HG03457 (cell line): Measurements from ENCODE around the gene AKAP1.
"Not testable (repeated sequence)": the region's sequence is repeated elsewhere in the genome, so short reads cannot be mapped to it uniquely, and the experiment has no call there.

Experiments
- ATAC-seq: cut with Tn5 transposase; IDR thresholded peaks from one replicate; pipeline ENCODE4 v1.9.1; 2021; ENCODE audit warnings: moderate number of reproducible peaks; ENCODE audit not compliant: unreplicated experiment

The AKAP1 gene

DNA sequence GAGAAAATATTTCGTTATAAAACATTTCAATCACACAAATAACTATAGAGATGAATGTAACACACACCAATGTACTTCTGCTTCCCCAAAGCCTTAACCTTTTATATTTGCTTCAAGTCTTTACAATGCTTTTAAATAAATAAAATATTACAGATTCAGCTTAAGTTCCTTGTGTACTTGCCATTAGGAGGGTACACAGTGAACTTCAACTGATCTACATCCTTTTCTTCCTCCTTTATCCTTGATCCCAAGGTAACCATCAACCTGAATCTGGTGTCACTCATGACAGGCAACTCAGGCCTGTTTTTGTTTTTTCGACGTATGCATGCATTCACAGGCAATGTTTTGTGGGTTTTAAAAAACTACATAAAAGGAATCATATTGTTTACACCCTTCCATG lies 9.3 kb upstream of the AKAP1 start:
- ATAC-seq: no peak

DNA sequence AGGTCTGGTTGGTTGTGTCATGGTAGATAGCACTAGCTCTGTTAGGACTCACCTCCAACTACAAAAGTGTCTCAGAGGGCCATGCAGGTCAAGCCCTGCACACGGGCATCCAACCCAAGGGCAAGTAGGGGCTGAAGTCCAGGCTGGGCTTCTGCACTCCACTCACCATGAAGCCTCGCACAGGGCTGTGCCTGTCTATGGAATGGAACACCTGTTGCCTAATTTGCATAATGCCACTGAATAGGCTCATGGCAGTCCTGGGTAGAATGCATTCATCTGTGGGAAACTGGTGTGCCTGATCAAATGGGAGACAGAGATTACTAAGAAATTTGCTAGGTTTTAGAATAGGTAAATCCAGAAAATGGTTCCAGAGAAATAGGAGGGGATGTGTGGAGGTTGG lies 8.0 kb upstream of the AKAP1 start:
- ATAC-seq: no peak

DNA sequence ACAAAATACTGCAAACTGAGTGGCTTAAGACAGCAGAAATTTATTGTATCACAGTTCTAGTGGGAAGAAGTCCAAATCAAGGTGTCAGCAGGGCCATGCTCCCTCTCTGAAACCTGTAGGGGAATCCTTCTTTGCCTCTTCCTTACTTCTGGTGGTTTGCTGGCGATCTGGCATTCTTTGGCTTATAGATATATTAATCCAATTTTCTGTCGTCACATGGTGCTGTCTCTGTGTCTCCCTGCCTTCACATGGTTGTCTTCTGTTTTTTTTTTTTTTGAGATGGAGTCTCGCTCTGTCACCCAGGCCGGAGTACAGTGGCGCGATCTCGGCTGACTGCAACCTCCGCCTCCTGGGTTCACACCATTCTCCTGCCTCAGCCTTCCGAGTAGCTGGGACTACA lies 6.8 kb upstream of the AKAP1 start:
- no peak for ATAC-seq

DNA sequence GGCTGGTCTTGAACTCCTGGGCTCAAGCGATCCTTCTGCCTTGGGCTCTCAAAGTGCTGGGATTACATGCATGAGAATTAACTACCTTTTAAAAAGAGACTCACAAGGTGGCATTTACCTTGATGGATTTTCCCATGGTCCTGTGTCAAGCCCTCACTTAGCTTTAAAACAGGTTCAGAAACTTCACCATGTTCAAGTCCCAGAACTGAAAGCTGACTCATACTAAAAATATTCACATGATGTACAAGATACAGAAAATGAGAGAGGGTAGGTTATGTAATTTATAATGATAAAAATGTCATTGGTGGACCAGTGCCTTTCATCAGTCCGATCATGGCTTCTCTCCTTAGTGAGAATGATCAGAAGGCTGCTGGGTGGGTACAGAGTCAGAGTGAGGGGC lies 4.3 kb upstream of the AKAP1 start:
- no peak for ATAC-seq

DNA sequence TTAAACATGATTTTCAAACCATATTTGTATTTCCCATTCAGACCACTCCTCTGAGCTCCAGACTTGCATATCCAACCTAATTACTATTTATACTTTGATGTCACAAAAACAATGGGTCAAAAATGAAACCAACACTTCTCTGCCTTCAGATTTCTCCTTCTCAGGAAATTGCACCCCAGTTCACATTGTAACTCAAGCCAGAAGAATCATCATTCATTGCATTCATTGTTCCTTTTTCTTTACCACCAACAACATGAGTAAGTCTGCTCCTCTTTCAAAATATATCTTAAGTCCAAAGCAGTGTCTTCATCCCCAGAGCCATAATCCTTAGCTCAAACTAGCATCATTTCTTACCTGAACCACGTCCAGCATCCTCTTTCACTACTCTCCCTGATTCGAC lies 2.6 kb upstream of the AKAP1 start:
- ATAC-seq: no peak

DNA sequence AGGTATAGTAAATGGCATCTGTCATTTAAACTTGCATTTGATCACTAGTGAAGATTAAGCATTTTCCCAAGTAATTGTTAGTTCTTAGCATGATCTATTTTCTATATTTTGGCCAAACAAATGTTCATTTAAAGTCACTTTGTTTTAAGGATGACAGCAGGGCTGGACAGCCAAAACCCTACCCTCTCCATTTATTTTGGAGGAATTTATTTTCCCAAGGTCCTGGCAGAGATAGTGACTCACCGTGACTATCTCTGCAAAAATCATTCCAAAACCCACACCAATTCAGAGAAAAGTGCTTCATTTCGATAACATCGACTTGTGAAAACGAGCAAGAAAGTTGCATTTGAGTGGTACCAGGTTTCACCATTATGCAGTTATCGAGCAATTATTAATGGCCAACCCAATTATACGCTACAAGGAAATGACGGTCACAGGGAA lies 665 bp upstream of the AKAP1 start:
- no peak for ATAC-seq

DNA sequence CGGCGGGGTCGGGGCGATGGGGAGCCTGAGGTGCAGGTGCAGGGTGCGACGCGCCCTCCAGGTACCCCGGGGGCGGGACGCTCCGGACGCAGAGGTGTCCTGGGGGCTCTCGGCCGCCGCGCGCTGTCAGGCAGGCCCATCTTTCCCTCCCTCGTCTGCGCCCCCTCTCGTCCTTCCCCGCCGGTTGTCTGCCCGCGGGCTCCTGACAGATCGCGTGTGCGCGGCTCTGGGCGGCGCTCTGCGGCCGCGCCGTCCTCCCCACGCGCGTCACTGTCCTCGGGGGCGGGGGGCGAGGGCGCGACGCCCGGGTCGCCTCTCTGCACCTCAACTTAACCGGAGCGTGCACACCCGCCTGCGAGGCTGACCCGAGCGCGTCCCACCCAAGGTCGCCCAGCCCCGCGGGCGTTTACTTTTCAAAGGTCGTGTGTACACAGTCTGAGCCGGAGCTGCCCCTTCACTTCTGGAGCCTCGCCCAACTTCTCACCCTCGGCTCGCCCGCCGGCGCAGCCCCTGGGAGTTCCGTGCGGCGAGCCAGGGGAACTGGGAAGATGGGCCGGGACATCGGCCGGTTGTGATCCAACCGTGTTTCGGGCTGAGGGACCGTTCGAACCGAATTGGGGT lies 512 bp downstream of the AKAP1 start:
- no peak for ATAC-seq

DNA sequence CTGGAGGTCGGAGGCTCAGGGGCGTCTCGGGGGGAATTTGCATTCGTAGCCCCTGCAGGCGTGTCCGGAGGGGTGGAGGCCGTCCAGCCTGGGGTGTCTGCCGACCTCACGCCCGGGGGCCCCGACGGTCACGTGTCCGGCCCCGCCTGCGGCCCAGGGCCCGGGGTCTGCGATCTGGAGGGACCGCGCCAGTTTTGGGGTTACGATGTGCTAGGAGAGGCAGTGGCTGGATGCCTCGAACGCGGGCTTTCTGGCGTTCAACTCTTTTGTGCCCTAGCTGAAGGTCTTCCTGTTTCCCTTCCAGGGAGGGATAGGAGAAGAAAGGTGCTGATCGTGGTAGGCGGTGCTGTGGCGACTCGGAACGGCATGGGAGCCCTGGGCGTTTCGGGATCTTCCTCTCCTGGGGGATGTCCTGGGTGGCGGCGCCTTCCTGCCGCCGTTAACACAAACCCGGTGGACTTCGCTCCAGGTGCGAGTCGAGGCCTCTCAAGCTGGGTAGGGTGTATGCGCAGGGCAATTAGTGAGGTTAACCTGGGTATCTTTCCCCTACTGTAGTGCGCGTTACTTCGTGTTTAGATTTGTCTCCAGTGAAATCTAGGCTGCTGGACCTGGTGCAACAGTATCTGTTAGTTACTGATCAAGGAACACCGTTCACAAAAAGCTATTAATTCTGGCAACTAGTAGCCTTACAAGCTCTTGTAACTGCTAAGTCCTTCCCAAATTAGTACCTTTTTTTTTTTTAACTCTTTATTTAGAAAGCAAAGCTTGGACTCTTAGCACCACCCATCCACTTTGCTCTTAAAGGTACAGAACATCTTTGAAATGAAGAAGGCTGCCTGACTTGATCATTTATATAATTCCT lies 1.3 kb downstream of the AKAP1 start:
- ATAC-seq: no peak

DNA sequence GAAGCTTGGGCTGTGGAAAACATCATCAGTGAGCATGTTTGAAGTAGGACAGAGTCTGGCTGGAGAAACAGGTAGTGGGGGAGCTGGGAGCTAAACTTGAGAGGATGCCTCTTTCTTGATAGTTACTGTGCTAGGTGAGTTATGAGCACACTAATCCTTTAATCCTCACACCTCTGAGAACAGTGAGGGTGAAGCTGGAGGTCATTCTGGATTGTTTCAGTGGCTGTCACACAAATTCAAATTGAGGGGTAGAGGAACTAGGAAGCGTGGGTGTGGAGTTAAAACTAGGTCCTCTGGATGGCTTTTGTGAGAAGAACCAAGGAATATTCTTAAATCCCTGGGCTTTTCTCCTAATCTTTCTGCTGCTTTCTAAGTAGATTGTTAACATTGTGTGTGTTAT lies 3.3 kb downstream of the AKAP1 start:
- ATAC-seq: no peak

DNA sequence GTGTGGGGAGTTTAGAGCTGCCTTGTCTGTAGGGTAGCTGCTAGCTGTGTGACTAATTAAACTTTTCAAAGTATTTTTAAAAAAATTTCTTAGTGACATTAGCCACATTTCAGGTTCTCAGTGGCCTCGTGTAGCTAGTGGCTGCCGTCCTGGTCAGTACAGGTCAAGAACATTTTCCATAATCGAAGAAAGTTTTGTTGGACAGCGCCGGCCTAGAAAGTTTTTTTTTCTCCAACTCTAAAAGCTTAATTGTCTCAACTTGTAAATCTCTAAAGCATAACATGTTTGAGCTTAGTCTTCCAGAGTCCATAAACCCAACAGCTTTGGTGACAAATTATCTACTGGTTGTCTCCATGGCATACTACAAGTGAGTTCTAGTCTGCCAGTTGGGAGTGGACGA lies 4.3 kb downstream of the AKAP1 start:
- ATAC-seq: no peak

DNA sequence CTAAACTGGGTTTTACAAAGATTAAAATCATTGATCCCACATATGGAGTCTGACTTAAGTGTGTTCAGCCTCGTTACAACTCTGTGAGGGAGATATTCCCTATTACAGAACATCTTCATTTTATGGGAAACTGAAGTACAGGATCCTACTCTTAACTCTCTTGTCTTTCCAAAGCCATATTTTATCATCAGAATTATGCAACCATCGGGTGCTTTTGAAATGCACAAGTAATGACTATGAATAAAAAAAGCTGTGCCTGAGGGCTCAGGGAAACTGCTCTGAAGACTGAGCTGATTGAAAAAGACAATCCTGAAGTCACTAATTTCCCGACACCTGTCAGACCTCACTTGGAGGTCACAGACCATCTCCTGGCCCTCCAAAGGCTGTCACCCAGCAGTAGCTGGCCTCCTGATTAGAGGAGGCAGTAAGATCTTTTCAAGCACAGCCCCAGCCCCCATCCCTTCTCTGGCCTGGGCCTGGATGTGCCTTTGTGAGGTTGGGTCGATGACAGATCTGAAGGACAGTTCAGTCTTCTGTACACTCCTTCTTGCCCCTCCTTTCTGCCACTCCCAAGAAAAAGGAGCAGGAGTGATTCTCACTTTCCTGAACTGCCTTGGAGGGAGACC lies 5.6 kb downstream of the AKAP1 start:
- no peak for ATAC-seq

DNA sequence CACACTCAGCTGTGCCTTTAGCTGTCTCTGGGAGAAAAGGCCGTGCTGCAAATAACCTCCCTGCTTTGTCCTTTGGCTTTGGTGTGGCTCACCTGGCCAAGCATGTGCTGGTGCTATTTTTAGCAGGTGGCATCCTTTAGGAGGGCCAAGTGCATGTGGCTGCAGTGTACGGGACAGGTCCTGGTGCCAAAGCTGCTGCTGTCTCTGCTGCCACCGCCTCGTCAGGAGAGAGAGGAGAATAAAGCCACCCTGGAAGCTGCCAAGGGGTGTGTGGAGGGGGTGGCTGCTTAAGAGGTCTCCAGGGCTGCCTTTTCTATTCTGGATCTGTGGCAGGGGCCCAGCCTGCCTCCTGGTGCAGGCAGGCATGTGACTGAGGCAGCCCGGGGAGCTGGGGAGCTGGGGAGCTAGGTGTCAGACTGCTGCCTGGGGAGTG lies 6.2 kb downstream of the AKAP1 start:
- ATAC-seq: no peak

DNA sequence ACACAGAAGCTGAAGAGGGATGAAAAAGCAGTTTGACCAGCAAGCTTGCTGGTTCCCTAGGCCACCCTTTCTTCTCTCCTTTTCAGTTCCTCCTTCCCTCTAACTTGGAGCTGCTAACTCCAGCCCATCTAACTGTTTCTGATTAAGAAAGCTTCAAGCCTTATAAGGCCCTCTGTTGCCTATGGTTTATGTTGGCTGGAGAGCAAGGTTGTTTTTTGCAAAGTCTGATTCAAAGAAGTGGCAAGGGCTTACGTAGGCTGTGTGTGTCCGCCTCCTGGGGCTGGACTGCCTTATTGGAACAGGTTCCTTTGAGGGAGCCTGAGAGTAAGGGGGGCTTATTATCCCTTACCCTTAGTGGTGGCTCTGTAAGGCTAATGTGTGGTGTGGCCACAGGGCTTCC lies 7.1 kb downstream of the AKAP1 start:
- no peak for ATAC-seq

DNA sequence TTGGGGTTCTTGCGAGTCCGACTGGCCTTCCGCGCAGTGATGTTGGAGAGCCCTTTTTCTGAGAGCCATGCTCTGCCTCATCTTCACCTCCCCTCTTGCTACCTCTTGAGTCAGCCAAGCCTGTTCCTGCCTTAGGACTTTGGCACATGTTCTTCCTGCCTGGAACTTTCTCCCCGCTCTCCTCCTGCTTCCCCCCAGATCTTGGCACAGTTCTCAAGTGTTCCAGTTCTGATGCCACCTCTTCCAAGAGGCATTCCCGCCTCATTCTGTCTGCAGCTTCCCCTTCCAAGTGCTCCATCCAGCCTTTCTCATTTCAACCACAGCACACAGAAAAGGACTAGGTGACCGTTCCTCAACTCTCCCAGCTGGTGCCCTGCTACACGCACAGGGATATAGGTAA lies 7.7 kb downstream of the AKAP1 start:
- ATAC-seq: no peak

DNA sequence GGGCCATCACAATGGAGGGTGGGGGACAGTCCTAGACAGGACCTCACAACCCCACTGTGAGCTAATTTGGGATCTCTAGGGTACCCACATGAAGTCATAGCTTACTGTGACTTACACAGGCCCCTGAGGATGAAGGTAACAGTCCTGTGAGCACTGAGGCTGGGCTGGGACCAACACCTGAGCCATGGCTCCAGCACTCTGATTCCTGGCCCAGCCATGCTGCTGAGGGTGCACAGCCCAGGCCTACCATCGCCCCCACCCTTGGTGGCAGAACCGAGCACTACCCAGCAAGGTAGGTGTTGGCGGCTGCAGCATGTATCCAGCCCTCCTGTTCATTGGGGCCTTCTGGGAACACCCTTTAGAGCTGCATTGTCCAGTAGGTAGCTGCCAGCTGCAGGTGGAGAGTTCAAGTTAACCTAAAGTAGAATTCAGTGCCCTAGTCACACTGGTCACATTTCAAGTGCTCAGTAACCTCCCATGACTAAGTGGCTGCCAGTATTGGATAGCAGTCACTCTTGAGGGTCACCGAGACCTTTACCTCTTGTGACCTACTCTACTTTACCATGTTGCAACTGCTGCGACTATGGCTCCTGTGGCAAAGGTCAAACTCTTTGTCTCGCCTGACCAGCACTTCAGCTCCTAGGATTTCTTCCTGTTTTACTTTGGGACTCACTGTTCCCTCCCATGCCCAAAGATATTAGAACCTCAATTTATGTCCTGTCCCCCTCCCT lies 11.6 kb downstream of the AKAP1 start:
- ATAC-seq: no peak

DNA sequence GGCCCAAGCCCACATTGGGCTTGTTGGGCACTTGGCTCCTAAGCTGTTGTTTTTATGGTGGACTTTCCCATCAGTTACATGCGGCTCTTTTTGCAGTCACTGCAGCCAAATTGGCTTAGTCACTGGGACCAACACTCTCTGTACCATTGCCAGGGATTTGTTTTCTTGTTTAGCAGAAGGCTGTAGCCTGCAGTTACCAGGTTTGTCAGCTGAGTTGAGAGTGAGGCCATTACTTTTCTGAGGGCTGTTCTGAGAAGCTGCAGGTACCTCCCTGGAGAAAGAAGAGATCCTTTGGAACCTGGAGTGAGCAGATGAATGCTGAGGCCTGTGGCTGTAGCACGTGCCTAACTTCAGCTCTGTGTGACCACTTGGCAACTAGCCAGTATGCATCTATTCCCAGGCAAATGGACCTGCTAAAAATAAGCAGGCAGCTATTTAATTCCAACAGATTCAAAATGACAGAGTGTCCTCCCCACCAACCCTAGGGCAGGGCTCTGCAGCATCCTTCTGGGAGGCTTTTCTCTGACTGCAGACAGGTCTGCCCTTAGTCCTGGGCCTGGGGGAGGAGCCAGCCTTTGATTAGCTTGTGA lies 12.9 kb downstream of the AKAP1 start:
- no peak for ATAC-seq

DNA sequence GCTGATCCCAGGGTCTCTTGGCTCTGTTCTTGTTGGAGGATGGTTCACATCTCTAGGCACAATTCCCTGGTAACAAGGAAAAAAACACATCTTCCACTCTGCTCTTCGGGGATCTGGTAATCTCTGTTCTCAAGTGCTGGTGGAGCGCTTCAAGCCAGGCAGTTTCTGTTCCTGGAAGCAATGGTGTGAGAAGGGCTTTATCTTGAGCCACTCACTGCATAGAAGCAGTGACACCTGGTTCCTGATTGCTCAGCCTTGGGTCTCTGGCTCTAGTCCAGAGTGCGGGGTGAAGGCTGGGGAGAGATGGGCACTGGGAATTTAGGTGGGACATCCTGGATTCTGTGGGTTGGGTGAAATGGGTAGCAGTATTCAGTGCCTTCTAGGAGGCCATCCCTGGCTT lies 14.1 kb downstream of the AKAP1 start:
- ATAC-seq: no peak

DNA sequence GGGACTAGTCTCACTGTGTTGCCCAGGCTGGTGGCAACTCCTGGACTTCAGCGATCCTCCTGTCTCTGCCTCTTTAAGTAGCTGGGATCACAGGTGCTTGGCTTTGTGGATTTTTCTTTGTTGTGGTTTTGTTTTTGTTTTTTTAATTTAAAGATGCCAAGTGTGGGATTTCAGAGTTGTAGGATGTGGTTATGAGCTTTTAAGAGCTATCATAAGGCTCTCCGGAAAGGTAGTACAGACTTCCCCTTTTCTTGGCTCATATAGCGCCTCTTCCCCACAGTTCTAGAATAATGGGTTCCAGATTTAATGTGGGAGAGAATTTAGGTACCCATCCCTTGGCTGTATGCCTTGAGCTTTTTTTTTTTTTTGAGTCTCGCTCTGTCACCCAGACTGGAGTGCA lies 17.1 kb downstream of the AKAP1 start:
- ATAC-seq: no peak

DNA sequence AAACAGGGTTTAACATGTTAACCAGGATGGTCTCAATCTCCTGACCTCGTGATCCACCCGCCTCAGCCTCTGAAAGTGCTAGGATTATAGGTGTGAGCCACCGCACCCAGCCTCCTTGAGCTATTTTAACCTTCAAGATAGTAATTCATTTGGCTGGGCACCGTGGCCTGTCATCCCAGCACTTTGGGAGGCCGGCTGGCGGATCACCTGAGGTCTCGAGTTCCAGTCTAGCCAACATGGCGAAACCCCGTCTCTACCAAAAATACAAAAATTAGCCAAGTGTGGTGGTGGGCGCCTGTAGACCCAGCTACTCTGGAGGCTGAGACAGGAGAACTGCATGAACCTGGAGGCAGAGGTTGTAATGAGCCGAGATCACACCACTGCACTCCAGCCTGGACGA lies 17.6 kb downstream of the AKAP1 start:
- not testable (repeated sequence) for ATAC-seq

DNA sequence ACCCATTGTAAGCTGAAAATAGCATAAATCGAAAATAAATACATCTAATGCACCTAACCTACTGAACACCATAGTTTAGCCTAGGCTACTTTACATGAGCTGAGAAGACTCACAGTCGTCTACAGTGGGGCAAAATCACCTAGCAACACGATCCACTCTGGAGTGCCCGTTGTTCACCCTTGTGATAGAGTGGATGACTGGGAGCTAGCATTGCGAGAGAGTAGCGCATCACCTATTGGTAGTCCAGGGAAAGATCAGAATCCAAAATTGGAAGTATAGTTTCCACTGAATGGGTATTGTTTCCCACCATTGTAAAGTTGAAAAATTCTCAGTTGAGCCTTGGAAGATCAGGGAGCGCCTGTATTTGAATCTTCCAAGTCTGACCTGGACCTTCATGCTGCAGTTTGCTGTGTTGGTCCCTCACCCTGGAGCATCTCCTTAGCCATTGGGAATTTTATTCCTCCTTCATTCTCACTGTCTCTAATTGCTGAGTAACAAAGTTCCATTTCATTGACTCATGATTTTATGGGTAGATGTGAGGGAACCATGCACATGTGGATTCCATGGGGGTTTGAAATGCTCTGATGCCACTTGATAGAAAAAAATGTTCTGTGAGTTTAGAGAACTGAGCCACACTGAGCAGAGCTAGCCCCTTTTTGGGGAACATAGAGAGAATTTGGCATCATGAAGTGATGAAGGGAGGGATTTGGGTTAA lies 19.6 kb downstream of the AKAP1 start:
- no peak for ATAC-seq
